OCI-LY7 (cell line): Measurements from ENCODE around the gene CPNE5. TPM values are rescaled to one million over a fixed set of nuclear protein-coding genes. Genes with fewer than 3 reads are reported as not detected.

ENCODE experiments used
- BruUV-seq: library from RNA; stranded (reverse); fragments of 400-500 nt; replicated peaks from 2 replicates; lab custom pipeline; 2021; lab: Mats Ljungman, UMichigan
- CTCF ChIA-PET: fragments of 300-600 bp; sonication (Branson Sonifier 250); formaldehyde crosslinking; loops from one replicate; lab custom pipeline; 2022; ENCODE audit warnings: antibody characterized with exemption; ENCODE audit not compliant: unreplicated experiment; lab: Charles Lee
- POLR2A ChIA-PET: fragments of 300-600 bp; sonication (Branson Sonifier 250); formaldehyde crosslinking; loops from one replicate; lab custom pipeline; 2022; ENCODE audit warnings: antibody characterized with exemption; lab: Charles Lee
- DNase-seq: peaks from one replicate; pipeline ENCODE4 v3.0.0-alpha.2; 2015; ENCODE audit warnings: low spot score
- H2AFZ ChIP-seq: fragments of 200-600 bp; sonication (generic), shearing (Covaris generic); 2 replicates; pipeline ENCODE4 v1.6.1; 2014; ENCODE audit warnings: mild to moderate bottlenecking, antibody characterized with exemption, low read length, moderate library complexity
- H3K27ac ChIP-seq: fragments of 200-600 bp; sonication (generic); 2 replicates; pipeline ENCODE4 v1.5.1; 2014; ENCODE audit warnings: mixed run types, low read depth, mild to moderate bottlenecking, moderate library complexity, low read length, inconsistent platforms; ENCODE audit not compliant: poor library complexity, severe bottlenecking
- H3K36me3 ChIP-seq: fragments of 200-600 bp; sonication (generic); 2 replicates; pipeline ENCODE4 v1.6.1; 2014; ENCODE audit warnings: mild to moderate bottlenecking, antibody characterized with exemption, low read length, moderate library complexity, mixed read lengths; ENCODE audit not compliant: insufficient read depth
- H3K4me1 ChIP-seq: fragments of 200-600 bp; sonication (generic); 2 replicates; pipeline ENCODE4 v1.5.1; 2014; ENCODE audit warnings: mild to moderate bottlenecking, low read length; ENCODE audit not compliant: insufficient read depth, poor library complexity, severe bottlenecking
- H3K4me2 ChIP-seq: fragments of 200-600 bp; sonication (generic); 2 replicates; pipeline ENCODE4 v1.6.1; 2014; ENCODE audit warnings: mild to moderate bottlenecking, low read length
- H3K4me3 ChIP-seq: fragments of 200-600 bp; sonication (generic); 2 replicates; pipeline ENCODE4 v1.5.1; 2014; ENCODE audit warnings: mild to moderate bottlenecking, low read depth, low read length; ENCODE audit not compliant: poor library complexity, severe bottlenecking
- H3K79me2 ChIP-seq: fragments of 200-600 bp; sonication (generic); 2 replicates; pipeline ENCODE4 v1.6.1; 2016; ENCODE audit warnings: low read depth, mild to moderate bottlenecking, low read length, moderate library complexity, mixed read lengths; ENCODE audit not compliant: insufficient read depth
- H3K9me2 ChIP-seq: fragments of 200-600 bp; sonication (generic); 2 replicates; pipeline ENCODE4 v1.6.1; 2016; ENCODE audit warnings: mild to moderate bottlenecking, low read length, mixed read lengths; ENCODE audit not compliant: insufficient read depth
- H3K9me3 ChIP-seq: fragments of 200-600 bp; sonication (generic); 2 replicates; pipeline ENCODE4 v1.6.1; 2014; ENCODE audit warnings: mild to moderate bottlenecking, mixed run types, low read length, mixed read lengths
- H4K20me1 ChIP-seq: fragments of 200-600 bp; sonication (generic); 2 replicates; pipeline ENCODE4 v1.6.1; 2014; ENCODE audit warnings: mild to moderate bottlenecking, antibody characterized with exemption, low read length, moderate library complexity, mixed read lengths; ENCODE audit not compliant: insufficient read depth
- CTCF ChIP-seq: fragments of 200-600 bp; sonication (generic); conservative IDR thresholded peaks from 2 replicates; pipeline ENCODE4 v1.5.1; 2014; ENCODE audit warnings: mild to moderate bottlenecking, antibody characterized with exemption, low read length, moderate library complexity, mixed read lengths
- EZH2phosphoT487 ChIP-seq: fragments of 200-600 bp; sonication (generic); IDR thresholded peaks from 2 replicates; pipeline ENCODE4 v1.6.1; 2018; ENCODE audit warnings: low read depth, borderline replicate concordance, mild to moderate bottlenecking, mixed run types, antibody characterized with exemption, low read length, moderate library complexity, mixed read lengths
- intact Hi-C: fragments of 100-400 bp; cut with micrococcal nuclease; formaldehyde crosslinking; loops from one replicate; pipeline ENCODE4 v1.10.0; 2022; ENCODE audit not compliant: unreplicated experiment
- total RNA-seq, 2 experiments: library from RNA; depleted of rRNA in 1 of 2; stranded (reverse); fragments of >200 nt in 1 of 2; shearing (Covaris generic) in 1 of 2; gene quantifications; 2 replicates each; pipeline ENCODE4 v1.2.3, GENCODE V29; 2014 to 2022

Gene CPNE5
- total RNA-seq, 2 experiments from 2014 or later = 37.7 to 89.8 TPM

- POLR2A ChIA-PET = interaction anchor here (0.7 to 4.8 kb wide), 8 partner anchors 10 to 133 kb away, joined by 3 to 50 read pairs (median 4); partner anchors contain the start of genes C6orf89 and FGD2
- intact Hi-C loops = no loop called here
- Histone ChIP-seq H3K4me3 (peak overlapping the region; percentile 88), H3K79me2 (peaks cover 49% of the 10 kb centered on the region), H2AFZ (no peak overlapping the region; the same call in 1 of the 2 replicates), H3K4me1 (peaks cover 24% of the 10 kb centered on the region), H3K4me2 (peak overlapping the region; percentile 80), H3K9me2 (no peaks in the 10 kb centered on the region), H3K36me3 (peaks cover 44% of the 10 kb centered on the region), H3K27ac (no peak overlapping the region), H4K20me1 (no peaks in the 10 kb centered on the region; the same call in 1 of the 2 replicates), H3K9me3 (no peaks in the 10 kb centered on the region)
- DNase-seq = no peak
- CTCF ChIA-PET = interaction anchor here (0.6 to 3.4 kb wide), 4 partner anchors 12 to 145 kb away, joined by 3 to 20 read pairs (median 4); partner anchors contain the start of gene C6orf89
- TF ChIP-seq EZH2phosphoT487 = no peak
- TF ChIP-seq CTCF = no peak
- no TSS peak for BruUV-seq
Measured at GRCh38 chr6:36873115-36873514, 33.9 kb upstream of the CPNE5 start.

GRCh38 chr6:36871686-36872085 is 32.4 kb upstream of the CPNE5 start:
- Histone ChIP-seq H3K4me2 (no peak overlapping the region), H3K36me3 (peaks cover 58% of the 10 kb centered on the region), H3K9me3 (no peaks in the 10 kb centered on the region), H3K27ac (no peak overlapping the region), H4K20me1 (no peaks in the 10 kb centered on the region; the same call in 1 of the 2 replicates), H3K4me1 (peaks cover 24% of the 10 kb centered on the region), H3K9me2 (no peaks in the 10 kb centered on the region), H3K79me2 (peaks cover 62% of the 10 kb centered on the region), H2AFZ (no peak overlapping the region), H3K4me3 (no peak overlapping the region)
- DNase-seq = no peak
- no peak for TF ChIP-seq EZH2phosphoT487
- TF ChIP-seq CTCF = no peak
- no TSS peak for BruUV-seq
- POLR2A ChIA-PET = interaction anchor here (0.6 to 1.5 kb wide), 4 partner anchors 8 to 453 kb away, joined by 3 to 6 read pairs (median 4); partner anchors contain the start of gene C6orf89
- intact Hi-C loops = no loop called here
- CTCF ChIA-PET = no interaction called here
